Psoas muscle (tissue), 8 donors: ENCODE results near the gene TMEM132A. TPM values are rescaled to one million over a fixed set of nuclear protein-coding genes. Genes with fewer than 3 reads are reported as not detected.

ENCODE experiments used
- ATAC-seq, 4 donors: fragments of 200-7000 bp; cut with Tn5 transposase; one replicate each; pipeline ENCODE4 v1.9.1; 2020; ENCODE audit warnings: moderate library complexity in 3 of 4, mild to moderate bottlenecking in 2 of 4
- DNase-seq, 2 donors: peaks; one replicate each; pipeline ENCODE4 v3.0.0-alpha.2; 2020
- H3K27ac ChIP-seq: fragments of 200-600 bp; one replicate; pipeline ENCODE4 v1.8.0; 2022
- H3K27me3 ChIP-seq, 3 donors: fragments of 200-600 bp in 1 of 3; one replicate each; pipeline versions ENCODE4 v1.6.1 to v1.8.0; 2013 to 2022; ENCODE audit warnings: low read length in 2 of 3, mild to moderate bottlenecking in 2 of 3, moderate library complexity in 1 of 3; ENCODE audit not compliant: insufficient read depth in 3 of 3
- H3K36me3 ChIP-seq, 2 donors: fragments of 200-600 bp in 1 of 2; one replicate each; pipeline versions ENCODE4 v1.6.1 to v1.8.0; 2013 to 2022; ENCODE audit warnings: low read depth in 1 of 2, mild to moderate bottlenecking in 1 of 2, moderate library complexity in 1 of 2; ENCODE audit not compliant: insufficient read depth in 1 of 2
- H3K4me1 ChIP-seq: fragments of 200-600 bp; one replicate; pipeline ENCODE4 v1.8.0; 2022
- H3K4me3 ChIP-seq: fragments of 200-600 bp; one replicate; pipeline ENCODE4 v1.8.0; 2022; ENCODE audit warnings: mild to moderate bottlenecking
- H3K9me3 ChIP-seq: fragments of 200-600 bp; one replicate; pipeline ENCODE4 v1.8.0; 2022
- WGBS, 3 donors: extraction: QIAGEN DNeasy Blood & Tissue Kit; methylation state at CpG; one replicate each; pipeline versions ENCODE4 v1.1.6 to v1.1.7; 2013; 5-methylcytosine and 5-hydroxymethylcytosine counted together
- intact Hi-C, 2 donors: fragments of 100-400 bp; cut with DNase I; formaldehyde crosslinking; loops; one replicate each; pipeline versions ENCODE4 v1.11.0 to v1.14.2; 2022
- polyA plus RNA-seq, 3 donors: library from polyadenylated mRNA; stranded (reverse); fragments of 200-250 nt; gene quantifications; one replicate each; pipeline ENCODE4 v1.2.3, GENCODE V29; 2013
- total RNA-seq, 4 donors: library from RNA; stranded (reverse); fragmentation: NEBNext Ultra II Directional in 2 of 4; extraction: Animal tissue kit (Norgen Biotek cat#: 25700) in 2 of 4; gene quantifications; one replicate each; pipeline versions ENCODE4 v1.2.1 to v1.2.4, GENCODE V29; 2021 to 2023
- TF ChIP-seq, protein P1 (sequence below): fragments of 200-600 bp; IDR thresholded peaks from one replicate; pipeline ENCODE4 v1.8.0; 2022; ENCODE audit warnings: antibody characterized with exemption
- donor health status: healthy with polysubstance abuse.
- donor health status: DM: no; HTN: no; CAD: no; lungs with moderate emphysema.
- donor health status: Bipolar disorder and iron deficiency.
- donor health status: healthy.
- donor health status: DM: yes; HTN: yes; CAD: no.
- donor health status: DM: no; HTN: no; CAD: no.
- donor health status: DM: no; HTN: no; CAD: no.
- donor health status: DM: yes; HTN: yes; CAD: no.

TMEM132A gene
- total and polyA plus RNA-seq, 7 donors = 2.0 to 7.7 (median 3.7) TPM

DNA sequence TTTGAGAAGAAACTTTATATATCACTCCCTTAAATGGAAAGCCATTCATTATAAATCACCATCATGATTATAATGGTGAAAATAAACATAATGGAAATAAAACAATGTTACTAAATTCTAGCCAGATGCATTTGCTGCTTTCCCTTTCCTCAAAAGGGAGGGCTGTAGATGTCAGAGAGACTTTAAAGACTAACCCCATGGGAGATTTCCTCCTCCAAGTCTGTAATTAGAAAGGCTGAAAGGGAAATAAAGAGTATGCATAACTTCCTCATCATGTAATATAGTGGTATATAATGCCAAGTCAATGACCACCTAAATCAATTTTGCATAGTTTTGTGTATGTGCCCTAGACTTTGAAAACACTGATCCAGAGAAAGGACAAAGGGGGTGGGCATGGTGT lies 53.6 kb downstream of the TMEM132A start:
- ATAC-seq (no peak), DNase-seq (no peak)
- H3K27me3 ChIP-seq = no peaks in the 10 kb centered on the region
- H3K4me1 ChIP-seq = no peaks in the 10 kb centered on the region
- H3K9me3 ChIP-seq = no peaks in the 10 kb centered on the region
- no peak overlapping the region for H3K27ac ChIP-seq
- intact Hi-C loops = no loop called here
- no peak overlapping the region for H3K4me3 ChIP-seq
- TF ChIP-seq, protein P1, sequence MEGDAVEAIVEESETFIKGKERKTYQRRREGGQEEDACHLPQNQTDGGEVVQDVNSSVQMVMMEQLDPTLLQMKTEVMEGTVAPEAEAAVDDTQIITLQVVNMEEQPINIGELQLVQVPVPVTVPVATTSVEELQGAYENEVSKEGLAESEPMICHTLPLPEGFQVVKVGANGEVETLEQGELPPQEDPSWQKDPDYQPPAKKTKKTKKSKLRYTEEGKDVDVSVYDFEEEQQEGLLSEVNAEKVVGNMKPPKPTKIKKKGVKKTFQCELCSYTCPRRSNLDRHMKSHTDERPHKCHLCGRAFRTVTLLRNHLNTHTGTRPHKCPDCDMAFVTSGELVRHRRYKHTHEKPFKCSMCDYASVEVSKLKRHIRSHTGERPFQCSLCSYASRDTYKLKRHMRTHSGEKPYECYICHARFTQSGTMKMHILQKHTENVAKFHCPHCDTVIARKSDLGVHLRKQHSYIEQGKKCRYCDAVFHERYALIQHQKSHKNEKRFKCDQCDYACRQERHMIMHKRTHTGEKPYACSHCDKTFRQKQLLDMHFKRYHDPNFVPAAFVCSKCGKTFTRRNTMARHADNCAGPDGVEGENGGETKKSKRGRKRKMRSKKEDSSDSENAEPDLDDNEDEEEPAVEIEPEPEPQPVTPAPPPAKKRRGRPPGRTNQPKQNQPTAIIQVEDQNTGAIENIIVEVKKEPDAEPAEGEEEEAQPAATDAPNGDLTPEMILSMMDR = no peak
- H3K36me3 ChIP-seq = no peaks in the 10 kb centered on the region

DNA sequence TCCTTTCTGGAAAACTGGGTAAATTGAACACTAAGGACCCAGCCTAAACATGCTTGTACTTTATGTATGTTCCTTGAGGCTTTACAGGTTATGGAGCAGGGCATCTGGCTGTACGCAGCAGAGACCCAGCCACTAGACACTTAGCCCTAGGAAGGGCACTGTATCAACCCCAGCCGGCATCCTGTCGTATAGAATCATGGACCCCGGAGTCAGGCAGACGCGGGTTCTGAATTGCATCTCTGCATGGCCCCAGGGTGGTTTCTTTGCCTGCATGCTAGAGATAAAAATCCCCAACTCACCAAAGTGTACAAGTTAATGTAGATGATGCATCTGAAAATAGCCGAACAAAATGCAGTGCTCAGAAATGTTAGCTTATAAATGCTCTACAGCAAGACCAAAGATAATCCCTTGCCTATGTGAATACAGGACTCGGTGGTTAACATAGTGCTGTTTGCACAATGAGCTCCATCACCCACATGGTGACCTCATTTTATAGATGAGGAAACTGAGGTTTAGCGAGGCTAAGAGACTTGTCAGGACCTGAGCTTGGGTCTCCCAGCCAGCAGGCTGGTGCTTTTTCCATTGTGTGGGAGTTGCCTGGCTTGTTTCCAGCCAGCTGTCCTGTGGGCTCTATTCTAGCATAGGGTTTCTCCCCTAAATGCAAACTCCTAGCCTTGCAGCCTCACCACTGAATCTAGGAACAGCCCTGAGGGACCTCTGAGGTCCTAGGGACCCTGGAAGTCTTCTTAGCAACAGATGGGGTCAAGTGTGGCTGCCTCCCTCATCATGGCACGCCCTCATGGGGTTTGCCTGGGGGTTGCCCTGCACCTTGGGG lies 54.5 kb downstream of the TMEM132A start:
- intact Hi-C loops = no loop called here
- ATAC-seq (no peak), DNase-seq (no peak)
- Histone ChIP-seq H3K27ac (no peak overlapping the region), H3K27me3 (no peaks in the 10 kb centered on the region), H3K9me3 (no peaks in the 10 kb centered on the region), H3K36me3 (no peaks in the 10 kb centered on the region), H3K4me3 (no peak overlapping the region), H3K4me1 (no peaks in the 10 kb centered on the region)
- TF ChIP-seq, protein P1 = no peak
- WGBS, 3 donors = 78 to 80% (median 79%) methylated on average over 10 of the region's 10 CpGs

DNA sequence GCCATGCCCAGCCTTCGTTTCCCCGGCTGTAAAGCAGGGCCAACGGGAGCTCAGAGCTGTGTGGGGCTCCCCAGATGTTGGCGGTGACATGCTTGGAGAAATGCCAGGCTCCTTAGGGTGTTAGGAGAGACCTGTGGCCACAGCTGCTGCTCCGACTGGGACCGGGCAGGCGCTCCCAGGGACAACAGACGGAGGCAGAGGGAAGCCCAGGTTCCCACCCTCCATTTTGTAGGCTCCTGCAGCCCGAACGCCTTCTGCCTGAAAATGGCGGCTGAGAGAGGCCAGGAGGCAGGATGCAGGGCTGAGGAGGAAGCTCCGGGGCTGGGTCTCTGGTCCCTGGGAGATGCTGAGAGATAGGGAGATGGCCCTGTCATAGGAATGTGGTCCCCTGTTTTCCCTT lies 57.3 kb downstream of the TMEM132A start:
- no peak overlapping the region for H3K27ac ChIP-seq
- WGBS, 3 donors = 77 to 83% (median 80%) methylated on average over 12 of the region's 12 CpGs

DNA sequence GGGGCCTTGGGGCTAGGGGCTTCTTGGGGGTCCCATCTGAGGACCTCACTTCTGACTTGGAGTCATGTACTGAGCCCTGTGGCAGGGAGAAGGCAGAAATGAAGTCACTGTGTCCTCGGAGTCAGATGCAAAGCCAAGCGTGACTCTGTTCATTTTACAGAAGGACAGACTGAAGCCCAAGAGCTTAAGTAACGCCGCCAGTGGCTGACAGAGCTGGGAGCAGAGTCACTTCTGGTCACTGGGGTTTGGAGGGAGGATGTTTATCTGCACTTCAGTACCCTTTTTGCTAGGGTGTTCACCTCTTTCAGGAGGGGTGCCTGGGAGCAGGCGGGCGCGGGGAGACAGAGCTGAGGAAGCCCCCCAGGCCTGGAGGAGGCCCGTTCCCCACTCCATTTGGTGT lies 57.9 kb downstream of the TMEM132A start:
- Histone ChIP-seq H3K27me3 (no peaks in the 10 kb centered on the region), H3K4me1 (no peaks in the 10 kb centered on the region), H3K4me3 (no peak overlapping the region), H3K36me3 (no peaks in the 10 kb centered on the region), H3K9me3 (no peaks in the 10 kb centered on the region), H3K27ac (no peak overlapping the region)
- 77 to 81% (median 81%) methylated on average over 8 of the region's 8 CpGs for WGBS, 3 donors
- DNase-seq (no peak), ATAC-seq (no peak)
- intact Hi-C loops = no loop called here
- TF ChIP-seq, protein P1 = no peak

More for the DNA sequence above, 57.3 kb downstream of the TMEM132A start:
- no peak for DNase-seq
- no peak overlapping the region for H3K4me3 ChIP-seq
- intact Hi-C loops = no loop called here
- no peaks in the 10 kb centered on the region for H3K27me3 ChIP-seq
- TF ChIP-seq, protein P1 = no peak
- H3K4me1 ChIP-seq = no peaks in the 10 kb centered on the region
- ATAC-seq = no peak
- H3K9me3 ChIP-seq = no peaks in the 10 kb centered on the region
- no peaks in the 10 kb centered on the region for H3K36me3 ChIP-seq

DNA sequence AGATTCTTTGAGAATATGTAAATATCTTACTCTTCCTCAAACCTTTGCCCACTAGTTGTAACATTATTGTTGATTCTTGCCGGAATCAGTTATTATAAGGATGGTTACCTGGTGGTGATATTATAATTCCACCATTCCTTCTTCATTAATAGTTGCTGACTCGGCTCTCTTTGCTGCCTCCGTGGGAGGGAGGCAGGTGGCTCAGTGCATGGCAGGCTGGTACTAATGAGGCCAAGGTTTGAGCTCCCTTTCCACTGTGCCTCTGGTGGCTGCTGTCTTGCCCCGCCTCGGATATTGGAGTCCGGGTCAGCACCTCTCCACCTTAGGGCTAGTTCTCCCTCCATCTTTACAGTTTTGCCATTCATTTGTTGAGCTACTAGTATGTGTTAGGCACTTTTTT lies 59.9 kb downstream of the TMEM132A start:
- no peak for ATAC-seq

More for the DNA sequence above, 59.9 kb downstream of the TMEM132A start:
- Histone ChIP-seq H3K4me3 (no peak overlapping the region), H3K9me3 (no peaks in the 10 kb centered on the region), H3K36me3 (no peaks in the 10 kb centered on the region), H3K27ac (no peak overlapping the region), H3K27me3 (peaks cover 0 to 5% (median 0%) of the 10 kb centered on the region in 3 donors), H3K4me1 (no peaks in the 10 kb centered on the region)
- 71 to 77% (median 74%) methylated on average over 6 of the region's 6 CpGs for WGBS, 3 donors
- TF ChIP-seq, protein P1 = no peak
- no peak for DNase-seq
- intact Hi-C loops = no loop called here
